RKO (cell line): ENCODE results near the gene AP1G2.

ENCODE experiments used
- DNase-seq: peaks from one replicate; pipeline ENCODE4 v3.0.0-alpha.2; 2016; ENCODE audit warnings: low spot score

Gene AP1G2

GRCh38 chr14:23571701-23572523 is 4.3 kb upstream of the AP1G2 start:
- DNase-seq = no peak

DNA sequence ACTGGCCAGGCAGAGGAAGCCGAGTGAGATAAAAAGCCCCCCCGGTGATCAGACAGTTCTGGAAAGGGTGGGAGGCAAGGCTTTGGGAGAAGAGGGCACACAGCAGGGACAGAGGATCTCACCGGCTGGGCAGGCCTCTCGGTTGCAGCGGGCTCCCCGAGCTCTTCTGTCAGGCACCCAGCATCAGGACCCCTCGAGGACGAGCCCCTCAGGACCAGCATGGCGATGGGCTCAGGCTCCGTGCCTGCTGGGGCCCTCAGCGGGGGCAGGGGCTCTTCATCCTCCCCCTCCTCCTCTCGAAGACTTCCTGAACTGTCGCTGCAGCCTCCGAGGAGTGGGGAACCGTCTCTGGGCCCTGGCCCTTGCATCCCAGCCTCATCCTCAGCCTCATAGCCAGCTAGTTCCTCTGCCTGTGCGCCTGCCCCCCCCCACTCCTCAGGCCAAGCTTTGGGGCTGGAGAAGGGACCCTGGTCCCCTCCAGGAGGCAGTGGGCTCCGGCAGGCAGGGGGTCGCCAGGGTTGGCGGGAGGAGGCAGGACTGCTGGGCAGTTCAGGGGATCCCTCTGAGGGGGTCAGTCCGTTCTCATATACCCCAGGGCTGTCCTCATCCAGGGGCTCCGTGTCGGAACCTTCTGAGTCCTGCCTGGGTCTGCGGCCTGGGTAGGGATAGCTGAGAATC is 3.4 kb upstream of the AP1G2 start:
- DNase-seq = no peak

- DNase-seq = peak; percentile 28
These were observed 2.0 kb upstream of the AP1G2 start for GRCh38 chr14:23569443-23570151.

- peak; percentile 36 for DNase-seq
These were observed 1.2 kb upstream of the AP1G2 start for GRCh38 chr14:23568600-23569331.

- DNase-seq = no peak
These were observed 519 bp upstream of the AP1G2 start for GRCh38 chr14:23568021-23568599.

DNA sequence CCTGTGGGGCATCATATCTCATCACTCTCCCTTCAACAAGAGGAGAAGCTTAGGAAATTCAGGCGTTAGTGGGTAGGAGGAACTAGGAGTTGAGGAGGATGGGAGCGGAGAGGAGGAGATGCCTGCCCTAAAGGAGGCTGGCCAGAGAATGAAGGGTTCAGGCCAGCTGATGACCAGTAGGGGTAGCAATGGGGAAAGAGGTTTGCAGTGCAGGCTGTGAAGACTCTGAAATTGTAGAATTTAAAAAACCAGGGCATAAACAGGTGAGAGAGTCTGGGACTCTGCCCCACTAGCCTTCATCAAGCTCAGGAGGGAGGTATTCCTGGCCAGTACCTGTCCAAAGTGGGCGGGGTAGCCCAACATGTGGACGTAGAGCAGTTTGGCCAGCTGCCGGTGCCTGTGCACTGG is 809 bp downstream of the AP1G2 start:
- peak; percentile 46 for DNase-seq

GRCh38 chr14:23566112-23566777 is 1.3 kb downstream of the AP1G2 start:
- DNase-seq = no peak

DNA sequence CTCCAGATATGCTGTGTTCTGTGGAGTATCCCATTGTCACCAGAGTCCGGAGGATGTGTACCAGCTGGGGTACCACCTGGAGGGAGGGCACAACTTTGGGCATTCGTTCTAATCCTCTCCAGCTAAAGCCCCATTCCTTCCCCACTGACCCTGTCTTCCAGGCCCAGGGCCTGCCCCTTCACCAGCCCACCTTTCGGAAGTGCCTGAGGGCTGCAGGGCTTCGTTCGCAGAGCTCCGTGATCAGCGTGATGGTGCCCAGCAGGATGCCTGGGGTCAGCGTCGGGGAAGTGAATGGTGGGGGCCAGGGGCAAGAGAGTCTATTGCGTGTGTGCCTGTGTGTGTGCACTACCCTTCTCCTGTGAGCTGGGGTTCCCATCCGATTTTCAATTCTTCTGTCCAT is 2.0 kb downstream of the AP1G2 start:
- DNase-seq = no peak

- no peak for DNase-seq
These were observed 2.7 kb downstream of the AP1G2 start for GRCh38 chr14:23564876-23565275.

- DNase-seq = no peak
These were observed 3.3 kb downstream of the AP1G2 start for GRCh38 chr14:23564181-23564812.

DNA sequence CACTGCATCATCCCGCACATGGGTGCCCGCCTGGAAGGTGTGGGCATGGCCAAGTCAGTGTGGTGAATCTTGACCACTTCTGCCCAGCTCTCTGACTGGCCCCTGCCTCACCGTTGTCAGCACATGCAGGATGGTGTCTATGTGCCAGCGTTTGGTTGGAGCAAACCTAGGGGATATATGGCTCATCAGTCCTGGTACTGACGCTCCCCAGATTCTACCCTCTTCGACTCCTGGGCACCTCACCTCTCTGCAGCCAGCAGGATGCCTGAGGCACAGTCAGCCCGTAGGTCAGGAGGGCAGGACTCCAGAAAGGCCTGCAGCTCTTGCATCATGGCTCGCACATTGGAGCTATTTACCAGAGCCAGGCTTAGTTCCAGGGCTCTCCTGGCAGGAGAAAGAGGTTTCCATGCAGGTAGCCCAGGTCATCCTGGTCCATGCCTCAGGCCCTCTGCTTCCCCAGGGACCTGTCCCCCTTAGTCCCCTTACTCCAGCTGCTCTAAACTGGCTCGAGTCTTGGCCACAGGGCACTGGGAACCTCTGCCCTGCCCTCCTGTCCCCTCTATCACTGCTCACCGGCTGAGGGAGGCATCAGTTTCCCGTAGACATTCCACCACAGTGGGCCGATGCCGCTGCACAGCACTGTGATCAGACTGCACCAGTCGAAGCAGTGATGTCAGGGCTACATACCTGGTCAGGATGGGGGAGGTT is 4.0 kb downstream of the AP1G2 start:
- no peak for DNase-seq

- DNase-seq = peak; percentile 47
These were observed 4.6 kb downstream of the AP1G2 start for GRCh38 chr14:23562822-23563472.

GRCh38 chr14:23561873-23562821 is 5.4 kb downstream of the AP1G2 start:
- no peak for DNase-seq

GRCh38 chr14:23561259-23561658 is 6.3 kb downstream of the AP1G2 start:
- DNase-seq = no peak

DNA sequence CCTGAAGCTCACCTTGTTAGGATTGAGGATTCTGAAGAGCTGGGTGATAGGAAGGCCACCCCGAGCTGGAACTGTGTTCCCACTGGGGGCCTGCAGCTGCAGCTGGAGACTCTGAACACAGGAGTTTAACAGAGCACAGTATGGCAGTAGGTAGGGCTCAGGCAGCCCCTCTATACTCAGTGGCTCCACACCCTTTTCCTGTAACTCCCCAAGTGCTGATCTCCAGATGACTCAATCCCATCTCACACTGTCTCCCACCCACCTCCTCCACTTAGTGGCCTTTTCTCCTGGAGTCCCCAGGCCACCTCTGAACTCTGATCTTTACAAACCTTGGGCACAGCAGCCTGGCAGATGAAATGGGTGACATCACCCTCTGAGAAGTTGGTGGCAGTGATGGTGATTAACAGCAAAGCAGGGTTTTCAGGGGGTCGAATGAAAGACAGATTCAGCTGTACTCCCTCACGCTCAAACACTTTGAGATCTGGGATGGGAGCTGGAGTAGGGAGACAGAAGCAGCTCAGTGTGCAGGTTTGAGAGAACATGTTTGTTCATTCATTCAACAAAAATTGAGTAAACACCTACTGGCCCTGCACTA is 7.6 kb downstream of the AP1G2 start:
- DNase-seq = no peak

DNA sequence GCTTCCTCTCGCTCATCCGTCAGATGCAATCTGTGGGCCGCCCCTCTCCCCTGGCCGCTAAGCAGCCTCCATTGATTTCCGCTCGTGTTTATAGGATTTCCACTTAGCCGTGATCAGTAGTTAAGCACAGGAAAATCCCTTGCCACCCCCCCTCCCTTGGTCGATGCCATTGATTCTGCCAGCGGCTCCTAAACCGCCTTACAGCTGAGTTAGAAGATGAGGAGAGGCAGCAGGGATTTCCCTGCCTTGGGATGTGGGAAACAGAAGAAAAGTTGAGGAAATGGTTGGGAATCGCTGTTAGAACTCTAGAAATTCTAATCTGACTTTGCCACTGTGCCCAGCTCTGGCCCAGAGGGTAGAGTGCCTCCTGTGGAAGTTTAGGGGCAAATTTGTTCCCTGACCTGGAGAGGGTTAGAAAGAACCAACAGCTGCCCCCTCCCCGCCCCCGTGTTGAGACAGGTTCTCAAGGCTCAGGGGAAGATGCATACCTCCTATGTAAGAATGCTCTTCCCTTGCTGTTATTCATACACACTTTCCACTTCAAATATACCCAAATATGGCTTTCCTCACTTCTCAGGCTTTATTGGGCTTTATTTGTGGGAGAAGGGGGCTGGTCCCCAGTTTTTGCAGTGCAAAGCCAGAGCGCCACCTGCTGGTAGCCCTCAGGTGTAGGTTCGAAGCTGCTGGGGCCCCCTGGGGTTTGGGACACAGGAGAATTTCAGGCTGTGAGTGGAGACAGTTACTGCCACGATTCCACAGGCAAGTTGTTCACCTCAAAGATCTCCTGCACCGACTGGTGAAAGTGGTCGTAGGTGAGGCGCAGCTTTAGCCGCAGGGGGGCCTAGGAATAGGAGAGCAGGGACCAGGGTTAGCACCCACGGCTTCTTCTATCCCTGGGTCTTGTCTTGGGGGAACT is 8.3 kb downstream of the AP1G2 start:
- DNase-seq = peak; percentile 70
